IPS-11a (cell line): ENCODE results near the gene FKBP3.
"Not testable (repeated sequence)": the region's sequence is repeated elsewhere in the genome, so short reads cannot be mapped to it uniquely, and the experiment has no call there.

Experiments used
- H3K4me3 ChIP-seq: one replicate; pipeline ENCODE4 v1.5.1; 2013; ENCODE audit warnings: low read depth, low read length, control low read depth

Gene FKBP3

GRCh38 chr14:45114327-45114726, 20.0 kb downstream of the FKBP3 start:
- no peak overlapping the region for H3K4me3 ChIP-seq

DNA sequence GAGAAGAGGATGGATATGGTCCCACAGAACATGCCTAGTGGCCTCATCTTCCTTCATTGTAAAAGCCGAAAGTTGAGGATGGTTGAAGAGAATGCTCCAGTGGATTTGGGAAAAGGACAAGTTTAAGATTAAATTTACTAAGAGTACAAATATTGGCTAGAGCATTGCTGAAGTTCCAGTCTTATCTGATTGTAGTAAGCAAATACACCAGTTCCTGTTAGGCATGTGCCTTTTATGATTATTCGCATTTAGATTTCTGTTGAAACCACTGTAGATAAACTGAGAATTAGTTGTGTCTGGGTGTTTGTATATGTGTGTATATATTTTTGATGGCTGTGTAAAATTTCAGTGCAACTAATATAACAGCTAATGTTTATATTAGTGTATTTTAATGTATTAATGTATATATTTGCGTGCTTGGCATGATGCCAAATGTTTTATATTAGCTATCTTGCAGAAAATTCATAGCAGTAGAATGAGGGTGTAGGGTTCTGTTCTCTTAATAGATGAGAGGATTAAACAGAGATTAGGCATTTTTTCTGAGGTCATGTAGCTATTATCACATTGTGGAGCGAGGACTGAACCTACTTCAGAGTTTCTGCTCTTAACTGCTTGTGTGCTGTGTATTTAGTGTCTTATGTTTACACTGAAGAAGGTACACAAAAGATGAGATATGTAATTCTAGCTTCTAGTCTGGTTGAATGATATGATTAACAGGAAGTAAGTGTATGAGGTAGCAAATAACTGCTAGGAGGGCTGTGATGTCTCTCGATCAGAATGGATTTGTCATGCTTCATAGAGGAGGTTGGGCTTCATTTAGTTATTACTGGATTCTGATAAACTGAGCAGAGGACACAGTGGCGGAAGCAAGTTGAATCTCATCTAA, 21.1 kb downstream of the FKBP3 start:
- no peak overlapping the region for H3K4me3 ChIP-seq

DNA sequence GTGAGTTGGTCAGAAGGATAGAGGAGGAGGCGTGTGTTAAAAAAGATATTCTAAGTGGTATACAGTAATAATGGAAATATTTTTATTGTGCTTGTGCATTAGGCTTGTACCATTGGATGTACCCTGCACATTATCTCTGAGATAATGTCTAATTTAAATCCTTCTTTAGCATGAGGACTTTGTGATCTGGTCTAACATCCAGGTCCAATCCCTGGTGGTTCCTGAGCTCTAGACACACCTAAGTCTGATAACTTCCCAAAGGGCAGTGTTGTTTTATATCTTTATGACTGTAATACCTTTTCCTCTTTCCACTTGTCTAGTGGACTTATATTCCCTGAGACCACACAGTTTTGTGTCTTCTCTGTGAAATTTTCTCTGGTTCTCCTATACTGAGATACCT, 29.7 kb downstream of the FKBP3 start:
- no peak overlapping the region for H3K4me3 ChIP-seq

DNA sequence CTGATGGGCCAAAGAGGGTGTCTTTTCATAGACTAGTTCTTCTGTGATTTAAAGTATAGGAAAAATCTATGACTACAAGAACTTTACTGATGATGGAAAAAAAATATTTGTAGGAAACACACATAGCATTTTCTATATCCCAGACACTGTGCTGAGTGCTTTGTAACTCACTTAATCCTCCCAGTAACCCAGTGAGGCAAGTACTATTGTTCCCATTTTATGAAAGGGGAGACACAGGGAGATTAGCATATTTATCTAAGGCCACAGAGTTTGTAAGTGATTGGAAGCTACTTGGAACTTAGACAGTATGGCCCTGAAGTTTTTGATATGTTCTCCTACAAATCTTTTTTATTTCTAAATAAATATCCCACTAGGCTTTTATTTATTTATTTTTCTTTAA, 30.5 kb downstream of the FKBP3 start:
- no peak overlapping the region for H3K4me3 ChIP-seq

DNA sequence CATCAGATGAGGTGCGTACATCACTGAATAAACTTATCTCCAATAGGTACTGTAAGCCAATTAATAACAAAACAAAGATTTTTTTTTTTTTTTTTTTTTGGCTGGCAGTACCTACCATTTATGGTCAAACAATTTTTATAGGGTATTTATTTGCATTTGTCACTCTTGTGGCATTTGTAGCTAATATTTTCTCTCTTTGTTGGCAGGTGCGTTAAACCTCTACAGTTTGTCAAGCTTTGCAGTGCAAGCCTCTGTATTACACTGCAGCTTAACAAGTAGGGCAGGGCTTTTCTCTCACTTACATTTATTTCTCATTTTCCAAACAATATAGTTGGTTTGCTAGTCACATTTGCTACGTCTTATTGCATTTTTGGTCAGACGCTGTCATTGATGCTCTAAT, 38.1 kb downstream of the FKBP3 start:
- H3K4me3 ChIP-seq, result no peak overlapping the region

DNA sequence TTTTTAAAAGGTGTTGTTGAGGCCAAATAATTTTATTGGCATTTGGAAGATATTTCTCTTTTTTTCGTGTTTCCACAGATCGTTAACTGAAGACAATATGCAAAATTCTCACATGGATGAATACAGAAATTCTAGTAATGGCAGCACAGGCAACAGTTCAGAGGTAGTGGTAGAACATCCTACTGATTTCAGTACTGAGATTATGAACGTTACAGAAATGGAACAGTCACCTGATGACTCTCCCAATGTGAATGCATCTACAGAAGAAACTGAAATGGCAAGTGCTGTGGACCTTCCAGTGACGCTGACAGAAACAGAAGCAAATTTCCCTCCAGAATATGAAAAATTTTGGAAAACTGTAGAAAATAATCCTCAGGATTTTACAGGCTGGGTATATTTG, 39.1 kb downstream of the FKBP3 start:
- no peak overlapping the region for H3K4me3 ChIP-seq

DNA sequence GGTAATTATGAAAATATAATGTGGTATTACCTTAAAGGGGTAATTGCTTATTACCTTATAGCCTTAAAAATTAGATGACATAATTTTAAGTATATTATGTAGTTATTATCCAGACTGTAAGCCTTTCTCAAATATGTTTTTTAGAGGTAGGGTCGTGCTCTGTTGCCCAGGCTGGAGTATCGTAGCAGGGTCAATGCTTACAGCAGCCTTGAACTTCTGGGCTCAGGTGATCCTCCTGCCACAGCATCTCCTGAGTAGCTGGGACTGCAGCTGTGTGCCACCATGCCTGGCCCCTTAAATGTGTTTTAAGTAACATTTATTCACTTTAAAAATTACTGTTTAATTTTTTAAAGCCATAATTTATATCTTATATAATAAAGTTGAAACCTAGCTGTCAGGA, 40.0 kb downstream of the FKBP3 start:
- no peak overlapping the region for H3K4me3 ChIP-seq

DNA sequence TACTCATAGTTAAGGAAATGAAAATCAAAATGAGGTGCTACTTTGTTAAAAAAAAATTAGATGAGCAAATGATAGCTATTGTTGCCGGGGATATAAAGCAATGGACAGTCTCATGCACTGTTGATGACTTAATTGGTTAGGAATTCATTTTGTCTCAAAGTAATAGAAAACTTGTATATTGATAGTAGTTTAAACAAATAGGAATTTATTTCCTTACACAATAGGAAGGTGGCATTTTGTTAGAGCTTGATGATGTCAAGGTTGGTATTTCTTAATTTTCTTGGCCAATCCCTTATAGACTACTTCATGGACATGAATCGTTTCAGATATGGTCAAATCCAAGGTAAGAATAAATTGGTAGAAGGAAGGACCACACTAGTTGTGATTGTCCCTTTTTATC, 42.6 kb downstream of the FKBP3 start:
- H3K4me3 ChIP-seq, result no peak overlapping the region

GRCh38 chr14:45089813-45090212, 44.5 kb downstream of the FKBP3 start:
- no peak overlapping the region for H3K4me3 ChIP-seq

GRCh38 chr14:45084946-45085346, 49.3 kb downstream of the FKBP3 start:
- H3K4me3 ChIP-seq, result peak overlapping the region; percentile 91

- H3K4me3 ChIP-seq, result peak within 1 kb of the TSS; percentile 91
Observed at GRCh38 chr14:45083976-45084722, 50.1 kb downstream of the FKBP3 start, which contains the start of gene PRPF39. TSS of gene PRPF39 (plus strand) at chr14:45084116. CDS start at chr14:45095240, 11,124 bp downstream.

GRCh38 chr14:45083617-45083975, 50.7 kb downstream of the FKBP3 start:
- peak overlapping the region; percentile 21 for H3K4me3 ChIP-seq

DNA sequence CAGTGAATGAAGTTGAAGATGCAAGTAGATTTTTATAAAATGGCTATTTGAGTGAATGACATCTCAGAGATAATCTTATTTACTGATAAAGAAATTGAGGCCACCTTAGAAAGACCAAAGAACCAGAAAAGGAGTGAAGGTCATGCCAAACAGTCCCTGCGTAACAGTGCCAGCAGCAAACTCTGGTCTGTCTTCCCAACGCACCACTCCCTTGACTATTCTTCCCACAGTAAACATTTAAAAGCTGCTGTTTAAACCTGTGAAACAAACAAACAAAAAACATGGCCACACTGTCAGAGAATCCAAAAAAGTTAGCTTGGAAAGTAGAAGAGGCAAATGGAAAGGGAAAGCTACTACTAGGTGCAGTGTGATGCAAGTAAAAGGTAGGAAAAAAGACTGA, 51.9 kb downstream of the FKBP3 start:
- H3K4me3 ChIP-seq, result no peak overlapping the region

DNA sequence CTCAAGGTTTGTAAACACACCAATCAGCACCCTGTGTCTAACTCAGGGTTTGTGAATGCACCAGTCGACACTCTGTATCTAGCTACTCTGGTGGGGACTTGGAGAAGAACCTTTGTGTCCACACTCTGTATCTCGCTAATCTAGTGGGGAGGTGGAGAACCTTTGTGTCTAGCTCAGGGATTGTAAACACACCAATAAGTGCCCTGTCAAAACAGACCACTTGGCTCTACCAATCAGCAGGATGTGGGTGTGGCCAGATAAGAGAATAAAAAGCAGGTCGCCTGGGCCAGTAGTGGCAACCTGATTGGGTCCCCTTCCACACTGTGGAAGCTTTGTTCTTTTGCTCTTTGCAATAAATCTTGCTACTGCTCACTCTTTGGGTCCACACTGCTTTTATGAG, 53.2 kb downstream of the FKBP3 start:
- H3K4me3 ChIP-seq, result not testable (repeated sequence)

DNA sequence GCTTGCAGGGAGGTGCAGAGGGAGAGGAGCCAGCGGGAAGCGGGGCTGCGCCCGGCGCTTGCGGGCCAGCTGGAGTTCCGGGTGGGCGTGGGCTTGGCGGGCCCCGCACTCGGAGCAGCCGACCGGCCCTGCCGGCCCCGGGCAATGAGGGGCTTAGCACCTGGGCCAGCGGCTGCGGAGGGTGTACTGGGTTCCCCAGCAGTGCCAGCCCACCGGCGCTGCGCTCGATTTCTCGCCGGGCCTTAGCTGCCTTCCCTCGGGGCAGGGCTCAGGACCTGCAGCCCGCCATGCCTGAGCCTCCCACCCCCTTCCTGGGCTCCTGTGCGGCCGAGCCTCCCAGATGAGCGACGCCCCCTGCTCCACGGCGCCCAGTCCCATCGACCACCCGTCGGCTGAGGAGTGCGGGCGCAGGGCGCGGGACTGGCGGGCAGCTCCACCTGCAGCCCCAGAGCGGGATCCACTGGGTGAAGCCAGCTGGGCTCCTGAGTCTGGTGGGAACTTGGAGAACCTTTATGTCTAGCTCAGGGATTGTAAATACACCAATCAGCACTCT, 53.8 kb downstream of the FKBP3 start:
- H3K4me3 ChIP-seq, result not testable (repeated sequence)

- H3K4me3 ChIP-seq, result no peak overlapping the region
Observed at GRCh38 chr14:45078323-45078722, 56.0 kb downstream of the FKBP3 start.

DNA sequence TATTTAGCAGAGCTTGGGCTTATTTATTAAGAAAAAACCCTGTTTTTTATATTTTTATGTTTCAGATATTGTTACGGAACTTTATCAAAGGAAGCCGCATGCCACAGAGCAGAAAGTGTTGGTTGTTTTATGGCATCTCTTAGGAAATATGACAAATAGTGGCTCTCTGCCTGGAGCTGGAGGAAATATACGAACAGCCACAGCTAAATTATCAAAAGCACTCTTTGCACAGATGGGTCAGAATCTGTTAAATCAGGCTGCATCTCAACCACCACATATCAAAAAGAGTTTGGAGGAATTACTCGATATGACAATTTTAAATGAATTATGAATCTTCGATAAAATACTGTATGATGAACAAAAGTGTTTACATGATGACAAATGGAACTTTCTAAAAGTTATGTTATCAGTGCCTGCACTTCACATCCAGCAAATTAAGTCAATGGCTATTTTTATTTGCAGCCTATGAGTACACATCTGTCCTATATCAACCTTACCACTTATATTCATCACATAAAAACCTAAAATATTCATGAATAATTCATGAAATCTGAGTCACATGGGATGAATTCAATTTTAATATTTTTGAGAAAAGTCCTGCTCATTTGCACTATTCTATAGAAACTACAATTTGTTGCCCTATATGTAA, 60.9 kb downstream of the FKBP3 start:
- no peak overlapping the region for H3K4me3 ChIP-seq

DNA sequence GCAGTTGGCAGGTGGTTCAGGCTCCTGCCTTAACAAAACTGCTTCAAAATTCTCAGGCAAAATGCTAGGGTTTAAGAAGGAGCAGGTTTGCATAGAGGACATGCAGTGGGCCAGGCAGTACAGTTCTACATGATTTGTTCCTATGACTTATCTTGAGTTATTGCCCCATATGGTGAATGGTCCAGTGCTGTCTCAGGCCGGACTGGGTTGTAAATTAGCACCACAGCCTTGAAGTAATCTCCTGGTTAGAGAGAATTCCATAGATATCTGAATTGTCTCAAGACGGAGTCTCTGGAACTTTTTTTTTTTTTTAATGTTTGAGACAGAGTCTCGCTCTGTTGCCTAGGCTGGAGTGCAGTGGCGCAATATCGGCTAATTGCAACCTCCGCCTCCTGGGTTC, 62.2 kb downstream of the FKBP3 start:
- H3K4me3 ChIP-seq, result no peak overlapping the region

GRCh38 chr14:45070215-45070614, 64.1 kb downstream of the FKBP3 start:
- no peak overlapping the region for H3K4me3 ChIP-seq

DNA sequence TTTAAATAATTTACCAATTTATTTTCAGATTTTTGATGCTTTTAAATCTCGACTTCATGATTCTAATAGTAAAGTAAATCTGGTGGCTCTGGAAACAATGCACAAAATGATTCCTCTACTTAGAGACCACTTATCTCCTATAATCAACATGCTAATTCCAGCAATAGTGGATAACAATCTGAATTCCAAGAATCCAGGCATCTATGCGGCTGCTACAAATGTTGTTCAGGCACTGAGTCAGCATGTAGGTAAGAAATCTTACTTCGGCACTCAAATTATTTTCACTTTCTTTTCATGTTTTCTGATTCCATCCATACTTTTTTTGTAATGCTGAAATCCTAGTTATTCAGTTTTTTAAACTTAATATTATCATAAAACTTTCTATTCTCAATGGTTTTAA, 65.9 kb downstream of the FKBP3 start:
- no peak overlapping the region for H3K4me3 ChIP-seq

GRCh38 chr14:45066667-45067066, 67.6 kb downstream of the FKBP3 start:
- no peak overlapping the region for H3K4me3 ChIP-seq
